Glutamatergic neuron (in vitro differentiated cells): ENCODE data around the gene CEACAM8. TPM values are rescaled to one million over a fixed set of nuclear protein-coding genes. Genes with fewer than 3 reads are reported as not detected.
"Not testable (repeated sequence)": the region's sequence is repeated elsewhere in the genome, so short reads cannot be mapped to it uniquely, and the experiment has no call there.

ENCODE experiments used
- DNase-seq: peaks from one replicate; pipeline ENCODE4 v3.0.0; 2022
- H3K27ac Mint-ChIP-seq: one replicate; pipeline ENCODE4 v1.8.0; 2020; ENCODE audit warnings: mild to moderate bottlenecking, mixed read lengths, inconsistent platforms; ENCODE audit not compliant: unreplicated experiment
- H3K27me3 Mint-ChIP-seq: one replicate; pipeline ENCODE4 v1.8.0; 2020; ENCODE audit warnings: mild to moderate bottlenecking, moderate library complexity, mixed read lengths, inconsistent platforms; ENCODE audit not compliant: unreplicated experiment
- H3K36me3 Mint-ChIP-seq: one replicate; pipeline ENCODE4 v1.8.0; 2020; ENCODE audit warnings: mild to moderate bottlenecking, mixed read lengths, inconsistent platforms; ENCODE audit not compliant: unreplicated experiment
- H3K4me1 Mint-ChIP-seq: one replicate; pipeline ENCODE4 v1.8.0; 2020; ENCODE audit warnings: mild to moderate bottlenecking, low read depth, mixed read lengths, inconsistent platforms; ENCODE audit not compliant: unreplicated experiment
- H3K4me3 Mint-ChIP-seq: one replicate; pipeline ENCODE4 v1.8.0; 2020; ENCODE audit warnings: mild to moderate bottlenecking, mixed read lengths, inconsistent platforms; ENCODE audit not compliant: unreplicated experiment
- H3K9me3 Mint-ChIP-seq: one replicate; pipeline ENCODE4 v1.8.0; 2020; ENCODE audit warnings: mild to moderate bottlenecking, moderate library complexity, mixed read lengths, inconsistent platforms; ENCODE audit not compliant: unreplicated experiment
- total RNA-seq: library from RNA; stranded (reverse); fragmentation: NEBNext Ultra II Directional; extraction: Animal tissue kit (Norgen Biotek cat#: 25700); gene quantifications from one replicate; pipeline ENCODE4 v1.2.1, GENCODE V29; 2021; ENCODE audit not compliant: unreplicated experiment
- TF ChIP-seq, protein P1 (sequence below): fragments of 200-600 bp; sonication (generic); IDR thresholded peaks from one replicate; pipeline ENCODE4 v1.5.0; 2021; ENCODE audit not compliant: partially characterized antibody, unreplicated experiment

The CEACAM8 gene
- total RNA-seq, 1 donor from 2014 or later = not detected

DNA sequence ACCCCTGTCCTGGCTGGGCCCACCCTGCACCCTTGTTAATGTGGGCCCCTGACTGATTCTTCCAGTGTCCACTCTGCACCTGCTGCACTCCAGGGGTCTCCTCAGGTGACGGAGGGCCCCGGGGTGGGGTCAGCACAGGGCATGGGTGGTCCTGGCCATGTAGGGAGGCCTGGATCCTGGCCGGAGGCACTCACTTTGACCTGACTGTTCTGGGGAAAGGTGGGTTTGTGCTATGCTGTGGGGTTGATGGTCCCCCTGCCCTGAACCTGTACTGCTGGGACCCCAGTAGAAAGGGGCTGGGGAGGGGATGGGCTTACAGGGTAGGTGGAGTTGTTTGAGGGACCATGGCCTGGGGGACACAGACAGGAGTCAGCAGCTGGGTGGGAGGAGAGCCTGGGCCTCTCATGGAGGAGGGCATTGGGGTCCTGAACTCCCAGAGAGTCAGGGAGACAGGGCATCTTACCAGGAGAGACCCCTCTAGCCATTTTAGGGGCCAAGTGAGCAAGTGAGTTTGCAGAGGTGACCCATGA lies 40.6 kb downstream of the CEACAM8 start:
- Mint-ChIP-seq H3K27me3 (peaks cover 5% of the 10 kb centered on the region), H3K4me1 (no peaks in the 10 kb centered on the region), H3K9me3 (peaks cover 14% of the 10 kb centered on the region), H3K27ac (no peak overlapping the region), H3K4me3 (no peak overlapping the region), H3K36me3 (peaks cover 26% of the 10 kb centered on the region)
- TF ChIP-seq, protein P1, sequence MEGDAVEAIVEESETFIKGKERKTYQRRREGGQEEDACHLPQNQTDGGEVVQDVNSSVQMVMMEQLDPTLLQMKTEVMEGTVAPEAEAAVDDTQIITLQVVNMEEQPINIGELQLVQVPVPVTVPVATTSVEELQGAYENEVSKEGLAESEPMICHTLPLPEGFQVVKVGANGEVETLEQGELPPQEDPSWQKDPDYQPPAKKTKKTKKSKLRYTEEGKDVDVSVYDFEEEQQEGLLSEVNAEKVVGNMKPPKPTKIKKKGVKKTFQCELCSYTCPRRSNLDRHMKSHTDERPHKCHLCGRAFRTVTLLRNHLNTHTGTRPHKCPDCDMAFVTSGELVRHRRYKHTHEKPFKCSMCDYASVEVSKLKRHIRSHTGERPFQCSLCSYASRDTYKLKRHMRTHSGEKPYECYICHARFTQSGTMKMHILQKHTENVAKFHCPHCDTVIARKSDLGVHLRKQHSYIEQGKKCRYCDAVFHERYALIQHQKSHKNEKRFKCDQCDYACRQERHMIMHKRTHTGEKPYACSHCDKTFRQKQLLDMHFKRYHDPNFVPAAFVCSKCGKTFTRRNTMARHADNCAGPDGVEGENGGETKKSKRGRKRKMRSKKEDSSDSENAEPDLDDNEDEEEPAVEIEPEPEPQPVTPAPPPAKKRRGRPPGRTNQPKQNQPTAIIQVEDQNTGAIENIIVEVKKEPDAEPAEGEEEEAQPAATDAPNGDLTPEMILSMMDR = no peak
- DNase-seq = no peak

DNA sequence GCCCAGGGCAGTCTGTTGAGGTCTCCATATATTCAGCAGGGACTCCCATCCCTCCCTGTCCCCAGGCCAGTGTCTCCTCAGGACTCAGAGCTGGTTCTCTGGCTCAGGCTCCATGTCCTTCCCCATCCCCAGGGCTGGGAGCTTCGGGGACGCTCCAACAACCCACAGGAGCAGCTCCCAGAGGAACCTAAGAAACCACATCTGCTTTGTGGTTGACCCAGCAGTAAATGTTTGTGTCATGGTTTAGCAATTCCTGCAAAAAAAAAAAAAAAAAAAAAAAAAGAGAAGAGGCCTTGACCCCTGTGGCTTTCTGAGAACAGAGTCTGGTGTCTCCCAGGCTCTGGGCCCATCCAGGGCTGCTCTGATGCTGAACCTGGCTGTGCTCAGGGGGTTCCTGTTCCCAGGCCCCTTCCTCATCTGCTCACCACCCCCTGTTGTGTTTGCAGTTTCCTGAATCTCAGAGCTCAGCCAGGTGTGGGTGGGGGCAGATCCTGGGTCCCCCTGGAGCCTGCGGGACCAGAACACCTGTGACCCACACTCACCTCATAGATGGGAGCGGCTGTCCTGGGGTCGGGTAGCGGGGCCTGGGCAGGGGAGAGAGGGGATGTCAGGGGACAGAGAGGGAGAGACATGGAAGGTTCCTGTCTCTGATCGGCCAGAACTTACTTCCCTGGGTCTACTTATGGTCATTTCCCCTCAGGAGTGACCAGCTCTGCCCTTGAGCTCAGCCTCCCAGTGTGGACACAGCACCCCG lies 41.3 kb downstream of the CEACAM8 start:
- Mint-ChIP-seq H3K36me3 (peaks cover 28% of the 10 kb centered on the region), H3K9me3 (peaks cover 19% of the 10 kb centered on the region), H3K27me3 (peaks cover 3% of the 10 kb centered on the region), H3K27ac (no peak overlapping the region), H3K4me1 (no peaks in the 10 kb centered on the region), H3K4me3 (no peak overlapping the region)
- DNase-seq = no peak
- TF ChIP-seq, protein P1 = no peak

DNA sequence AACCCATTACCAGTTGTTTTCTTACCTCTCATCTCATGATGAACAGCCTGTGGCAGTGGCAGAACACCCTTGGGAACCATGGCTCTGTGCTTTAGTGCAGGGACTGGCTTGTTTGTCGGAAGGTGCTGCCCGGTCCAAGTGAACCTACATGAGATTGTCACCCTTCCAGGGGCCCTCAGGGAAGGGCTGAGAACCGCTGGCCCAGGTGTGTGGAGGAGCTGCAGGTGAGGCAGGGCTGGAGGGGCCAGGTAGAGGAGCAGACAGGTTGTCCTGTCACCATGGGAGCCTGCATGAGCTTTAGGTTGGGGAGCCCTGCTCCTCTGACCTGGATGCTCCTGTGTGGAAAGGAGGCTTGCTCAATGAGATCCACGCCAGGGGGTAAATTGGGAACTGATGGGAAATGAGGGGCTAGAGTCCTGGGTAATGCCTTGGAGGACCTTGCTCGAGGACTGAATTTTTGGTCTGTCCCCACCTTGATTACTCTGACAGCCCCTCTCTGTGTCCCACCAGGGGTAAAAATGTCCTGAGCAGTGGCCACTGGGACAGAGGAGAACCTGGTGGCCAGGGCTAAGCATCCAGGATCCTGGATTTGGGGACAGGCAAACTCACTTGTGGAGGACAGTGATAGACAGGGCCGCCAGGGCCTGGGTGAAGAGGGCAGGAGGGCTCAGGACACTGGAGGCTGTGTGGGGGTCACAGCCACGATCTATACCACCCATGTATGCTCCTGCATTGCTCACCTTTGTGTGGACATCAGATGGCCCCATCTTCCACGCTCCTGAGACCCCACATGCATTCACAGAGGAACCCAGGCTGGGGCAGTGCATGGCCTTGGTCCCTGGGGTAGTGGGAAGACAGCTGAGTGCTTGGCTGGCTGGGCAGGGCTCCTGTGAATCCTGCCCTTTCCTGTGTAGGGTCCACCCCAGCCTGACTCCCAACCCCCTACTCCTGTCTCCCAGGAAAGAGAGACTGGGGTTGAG lies 42.3 kb downstream of the CEACAM8 start:
- Mint-ChIP-seq H3K4me3 (no peak overlapping the region), H3K36me3 (peaks cover 24% of the 10 kb centered on the region), H3K9me3 (peaks cover 18% of the 10 kb centered on the region), H3K27me3 (peaks cover 4% of the 10 kb centered on the region), H3K4me1 (no peaks in the 10 kb centered on the region), H3K27ac (no peak overlapping the region)
- DNase-seq = no peak
- TF ChIP-seq, protein P1 = no peak

DNA sequence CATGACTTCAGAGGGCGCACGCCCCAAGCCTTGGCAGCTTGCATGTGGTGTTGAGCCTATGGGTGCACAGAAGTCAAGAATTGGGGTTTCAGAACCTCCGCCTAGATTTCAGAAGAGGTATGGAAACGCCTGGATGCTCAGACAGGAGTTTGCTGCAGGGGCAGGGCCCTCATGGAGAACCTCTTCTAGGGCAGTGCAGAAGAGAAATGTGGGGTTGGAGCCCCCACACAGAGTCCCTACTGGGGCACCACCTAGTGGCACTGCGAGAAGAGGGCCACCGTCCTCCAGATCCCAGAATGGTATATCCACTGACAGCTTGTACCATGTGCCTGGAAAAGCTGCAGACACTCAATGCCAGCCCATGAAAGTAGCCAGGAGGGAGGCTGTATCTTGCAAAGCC lies 44.2 kb downstream of the CEACAM8 start:
- DNase-seq, H3K27me3 Mint-ChIP-seq, H3K27ac Mint-ChIP-seq, H3K4me1 Mint-ChIP-seq, H3K4me3 Mint-ChIP-seq: not testable (repeated sequence)
- peaks cover 17% of the 10 kb centered on the region for H3K9me3 Mint-ChIP-seq
- H3K36me3 Mint-ChIP-seq = peaks cover 22% of the 10 kb centered on the region

DNA sequence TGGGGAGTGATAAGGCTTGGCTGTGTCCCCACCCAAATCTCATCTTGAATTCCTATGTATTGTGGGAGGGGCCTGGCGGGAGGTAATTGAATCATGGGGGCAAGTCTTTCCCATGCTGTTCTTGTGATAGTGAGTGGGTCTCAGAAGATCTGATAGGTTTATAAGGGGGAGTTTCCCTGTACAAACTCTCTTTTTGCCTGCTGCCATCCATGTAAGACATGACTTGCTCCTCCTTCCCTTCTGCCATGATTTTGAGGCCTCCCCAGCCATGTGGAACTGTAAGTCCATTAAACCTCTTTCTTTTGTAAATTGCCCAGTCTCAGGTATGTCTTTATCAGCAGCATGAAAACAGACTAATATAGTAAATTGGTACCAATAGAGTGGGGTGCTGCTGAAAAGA lies 45.7 kb downstream of the CEACAM8 start:
- H3K27ac Mint-ChIP-seq, H3K4me3 Mint-ChIP-seq, H3K27me3 Mint-ChIP-seq, H3K4me1 Mint-ChIP-seq, DNase-seq: not testable (repeated sequence)
- Mint-ChIP-seq H3K36me3 (peaks cover 22% of the 10 kb centered on the region), H3K9me3 (peaks cover 14% of the 10 kb centered on the region)
